Chondrocyte (in vitro differentiated cells): Measurements from ENCODE around the gene NKD1. TPM values are rescaled to one million over a fixed set of nuclear protein-coding genes. Genes with fewer than 3 reads are reported as not detected.

Source experiments
- DNase-seq: peaks from one replicate; pipeline ENCODE4 v3.0.0; 2021; ENCODE audit warnings: mixed read lengths, low spot score
- H3K27ac Mint-ChIP-seq: one replicate; pipeline ENCODE4 v1.8.0; 2021; ENCODE audit warnings: mild to moderate bottlenecking, moderate library complexity, mixed read lengths; ENCODE audit not compliant: unreplicated experiment
- H3K27me3 Mint-ChIP-seq: 2 replicates; pipeline ENCODE4 v1.8.0; 2021; ENCODE audit warnings: low read depth, mixed read lengths
- H3K36me3 Mint-ChIP-seq: 2 replicates; pipeline ENCODE4 v1.8.0; 2021; ENCODE audit warnings: low read depth, mixed read lengths
- H3K4me1 Mint-ChIP-seq: 2 replicates; pipeline ENCODE4 v1.8.0; 2021; ENCODE audit warnings: low read depth, mild to moderate bottlenecking, mixed read lengths
- H3K4me3 Mint-ChIP-seq: one replicate; pipeline ENCODE4 v1.8.0; 2021; ENCODE audit warnings: mild to moderate bottlenecking, moderate library complexity, mixed read lengths; ENCODE audit not compliant: unreplicated experiment
- H3K9me3 Mint-ChIP-seq: 2 replicates; pipeline ENCODE4 v1.8.0; 2021; ENCODE audit warnings: low read depth, mixed read lengths
- total RNA-seq: library from RNA; stranded (reverse); gene quantifications from 3 replicates; pipeline ENCODE4 v1.2.1, GENCODE V29; 2021
- TF ChIP-seq, protein P1 (sequence below): fragments of 200-600 bp; sonication (generic); IDR thresholded peaks from 2 replicates; pipeline ENCODE4 v1.5.0; 2021; ENCODE audit warnings: antibody characterized with exemption, mild to moderate bottlenecking, moderate library complexity

The NKD1 gene
- total RNA-seq, 1 donor from 2014 or later, result 8.0 TPM

DNA sequence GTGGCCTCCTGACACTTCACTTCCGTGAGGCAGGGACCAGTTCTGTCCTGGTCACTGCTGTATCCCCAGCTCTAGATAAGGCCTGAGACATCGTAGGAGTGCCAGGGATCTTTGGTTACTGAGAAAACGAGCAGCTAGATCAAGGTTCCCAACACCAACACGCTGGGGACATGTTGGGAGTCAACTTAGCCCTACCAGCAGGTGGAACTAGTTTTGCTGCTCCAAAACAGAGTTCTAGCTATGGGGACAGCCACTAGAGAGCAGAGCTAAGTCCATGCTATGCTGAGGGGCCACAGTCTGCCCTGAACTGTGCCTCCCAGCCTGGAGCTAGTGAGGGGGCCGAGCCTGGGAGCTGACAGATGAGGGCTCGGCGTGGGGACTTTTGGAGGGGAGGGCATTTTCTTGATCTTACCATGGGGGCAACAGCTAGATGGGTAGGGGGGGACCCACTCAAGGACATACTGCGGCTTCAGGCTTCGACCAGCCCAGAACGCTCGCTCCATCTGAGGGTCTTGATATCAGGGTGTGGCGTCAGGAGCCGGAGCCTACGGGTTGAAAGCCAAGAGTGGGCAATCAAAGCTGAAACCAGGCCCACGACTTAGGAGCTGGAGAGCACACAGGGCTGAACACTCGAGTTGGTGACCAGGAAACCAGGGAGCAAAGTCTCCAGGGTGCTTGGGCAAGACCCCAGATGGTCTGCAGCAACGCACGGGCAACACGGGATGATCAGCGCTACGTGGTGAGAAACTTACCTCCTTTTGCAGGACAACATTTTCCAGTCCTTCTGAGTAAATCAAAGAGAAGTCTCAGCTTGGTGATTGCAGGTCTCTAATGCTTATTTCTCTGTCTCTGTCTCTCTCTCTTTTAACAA is 119.5 kb downstream of the NKD1 start:
- DNase-seq, result peak; percentile 42
- Mint-ChIP-seq H3K27ac (no peak overlapping the region), H3K36me3 (peaks cover 3% of the 10 kb centered on the region), H3K9me3 (peaks cover 10% of the 10 kb centered on the region), H3K4me1 (peaks cover 9% of the 10 kb centered on the region), H3K4me3 (no peak overlapping the region), H3K27me3 (no peaks in the 10 kb centered on the region)
- TF ChIP-seq, protein P1, sequence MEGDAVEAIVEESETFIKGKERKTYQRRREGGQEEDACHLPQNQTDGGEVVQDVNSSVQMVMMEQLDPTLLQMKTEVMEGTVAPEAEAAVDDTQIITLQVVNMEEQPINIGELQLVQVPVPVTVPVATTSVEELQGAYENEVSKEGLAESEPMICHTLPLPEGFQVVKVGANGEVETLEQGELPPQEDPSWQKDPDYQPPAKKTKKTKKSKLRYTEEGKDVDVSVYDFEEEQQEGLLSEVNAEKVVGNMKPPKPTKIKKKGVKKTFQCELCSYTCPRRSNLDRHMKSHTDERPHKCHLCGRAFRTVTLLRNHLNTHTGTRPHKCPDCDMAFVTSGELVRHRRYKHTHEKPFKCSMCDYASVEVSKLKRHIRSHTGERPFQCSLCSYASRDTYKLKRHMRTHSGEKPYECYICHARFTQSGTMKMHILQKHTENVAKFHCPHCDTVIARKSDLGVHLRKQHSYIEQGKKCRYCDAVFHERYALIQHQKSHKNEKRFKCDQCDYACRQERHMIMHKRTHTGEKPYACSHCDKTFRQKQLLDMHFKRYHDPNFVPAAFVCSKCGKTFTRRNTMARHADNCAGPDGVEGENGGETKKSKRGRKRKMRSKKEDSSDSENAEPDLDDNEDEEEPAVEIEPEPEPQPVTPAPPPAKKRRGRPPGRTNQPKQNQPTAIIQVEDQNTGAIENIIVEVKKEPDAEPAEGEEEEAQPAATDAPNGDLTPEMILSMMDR, result no peak

DNA sequence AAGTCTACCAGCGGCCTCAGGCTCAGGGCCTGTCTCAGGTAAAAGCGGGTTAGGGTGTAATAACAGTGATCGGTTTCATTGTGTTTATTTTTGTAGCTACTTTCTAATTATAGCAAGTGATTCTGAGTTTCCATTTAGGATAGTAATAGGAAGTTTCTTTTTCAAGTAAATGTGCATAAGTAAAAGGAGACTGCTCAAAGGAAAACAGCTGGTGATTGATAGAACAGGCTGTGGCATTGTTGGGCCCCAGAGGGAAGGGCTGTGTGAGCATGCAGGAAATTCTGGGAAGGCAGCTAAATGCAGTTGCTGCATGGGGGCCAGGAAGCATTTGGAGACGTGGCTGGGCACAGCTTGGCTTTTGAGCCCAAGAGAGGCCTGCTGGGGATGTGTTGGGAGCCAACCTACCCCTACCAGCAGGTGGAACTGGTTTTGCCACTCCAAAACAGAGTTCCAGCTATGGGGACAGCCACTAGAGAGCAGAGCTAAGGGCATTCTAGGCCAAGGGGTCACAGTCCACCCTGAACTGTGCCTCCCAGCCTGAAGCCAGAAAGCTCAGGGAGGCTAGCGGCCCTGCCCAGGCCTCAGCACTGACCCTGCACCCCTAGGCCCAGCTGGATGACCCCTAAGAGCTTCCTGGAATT is 120.3 kb downstream of the NKD1 start:
- H3K27me3 Mint-ChIP-seq, result no peaks in the 10 kb centered on the region
- H3K36me3 Mint-ChIP-seq, result peaks cover 3% of the 10 kb centered on the region
- H3K9me3 Mint-ChIP-seq, result peaks cover 10% of the 10 kb centered on the region
- no peak overlapping the region for H3K27ac Mint-ChIP-seq
- H3K4me1 Mint-ChIP-seq, result peaks cover 9% of the 10 kb centered on the region
- H3K4me3 Mint-ChIP-seq, result no peak overlapping the region
- DNase-seq, result peak; percentile 37
- TF ChIP-seq, protein P1, result no peak

DNA sequence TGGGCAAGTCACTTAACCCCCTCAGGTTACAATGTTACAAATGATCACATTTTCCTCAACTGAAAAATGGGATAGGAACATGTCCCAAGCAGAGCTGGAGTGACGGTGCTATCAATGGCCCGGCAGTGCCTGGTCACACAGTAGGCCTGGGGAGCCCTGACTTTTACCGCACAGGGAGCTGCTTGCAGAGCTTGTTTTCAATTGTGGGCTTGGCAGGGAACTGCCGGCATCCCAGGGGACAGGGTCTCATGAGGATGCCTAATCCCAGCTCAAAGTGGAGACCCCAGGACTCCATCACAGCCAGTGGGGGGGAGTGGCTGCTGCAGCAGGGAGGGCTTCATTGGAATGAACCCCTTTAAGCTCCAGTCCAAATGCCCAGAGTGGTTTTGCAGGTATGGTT is 121.5 kb downstream of the NKD1 start:
- Mint-ChIP-seq H3K36me3 (peaks cover 2% of the 10 kb centered on the region), H3K27me3 (no peaks in the 10 kb centered on the region), H3K9me3 (peaks cover 12% of the 10 kb centered on the region), H3K4me1 (peaks cover 9% of the 10 kb centered on the region), H3K4me3 (no peak overlapping the region), H3K27ac (no peak overlapping the region)
- TF ChIP-seq, protein P1, result no peak
- DNase-seq, result peak; percentile 52

DNA sequence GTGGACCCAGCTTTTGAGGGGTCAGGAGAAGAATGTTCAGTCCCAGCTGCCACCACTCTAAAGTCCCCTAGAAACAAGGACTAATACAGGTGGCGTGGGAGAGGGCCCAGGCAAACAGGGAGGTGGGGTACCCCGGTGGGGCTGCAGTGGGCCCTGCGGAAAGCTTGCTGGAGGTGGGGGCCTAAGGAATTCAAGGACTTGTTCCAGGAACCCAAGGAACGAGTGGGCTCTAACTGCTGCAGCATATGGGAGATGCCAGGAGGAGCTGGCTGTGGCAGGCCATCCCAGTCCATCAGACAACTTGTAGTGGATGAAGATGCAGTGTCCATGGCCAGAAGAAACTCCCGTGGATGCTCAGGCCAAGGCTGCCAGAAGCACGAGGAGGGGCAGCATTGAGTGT is 122.3 kb downstream of the NKD1 start:
- Mint-ChIP-seq H3K9me3 (peaks cover 12% of the 10 kb centered on the region), H3K4me3 (no peak overlapping the region), H3K27me3 (no peaks in the 10 kb centered on the region), H3K27ac (no peak overlapping the region), H3K36me3 (peaks cover 1% of the 10 kb centered on the region), H3K4me1 (peaks cover 6% of the 10 kb centered on the region)
- DNase-seq, result peak; percentile 50
- TF ChIP-seq, protein P1, result no peak

DNA sequence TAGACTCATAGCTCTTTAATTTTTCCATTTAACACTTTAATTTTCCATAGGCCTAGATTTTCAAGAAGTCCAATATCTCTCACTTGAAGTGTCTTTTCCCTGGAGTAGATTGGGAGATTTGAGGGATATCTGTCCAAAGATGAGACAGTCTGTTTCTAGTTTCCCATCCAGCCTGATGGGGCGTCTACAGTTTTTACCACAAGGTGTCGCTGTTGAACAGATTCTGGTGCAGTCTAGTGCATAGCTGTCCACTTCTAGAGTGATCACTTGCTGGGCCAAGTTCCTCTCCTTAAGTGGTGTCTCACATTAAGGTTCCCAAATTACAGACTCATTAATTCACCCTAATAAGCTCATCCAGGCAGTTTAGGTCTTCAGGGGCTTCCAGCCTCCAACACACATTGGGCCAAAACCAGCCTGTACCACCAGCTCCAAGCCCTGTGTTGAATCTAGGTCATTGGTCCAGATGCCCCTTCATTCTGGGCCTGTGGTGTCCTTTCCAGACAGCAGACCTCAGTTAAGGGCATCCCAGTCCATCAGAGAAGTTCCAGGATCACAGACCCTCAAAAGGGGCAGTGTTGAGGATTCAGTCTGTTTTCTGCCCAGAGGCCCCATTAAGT is 123.6 kb downstream of the NKD1 start:
- no peak for DNase-seq
- H3K4me3 Mint-ChIP-seq, result no peak overlapping the region
- H3K4me1 Mint-ChIP-seq, result peaks cover 5% of the 10 kb centered on the region
- no peak overlapping the region for H3K27ac Mint-ChIP-seq
- H3K27me3 Mint-ChIP-seq, result no peaks in the 10 kb centered on the region
- peaks cover 1% of the 10 kb centered on the region for H3K36me3 Mint-ChIP-seq
- TF ChIP-seq, protein P1, result peak; percentile 73
- H3K9me3 Mint-ChIP-seq, result peaks cover 12% of the 10 kb centered on the region
